GM21737 (cell line): ENCODE data around the gene THRB.
"Not testable (repeated sequence)": the region's sequence is repeated elsewhere in the genome, so short reads cannot be mapped to it uniquely, and the experiment has no call there.

Experiments
- ATAC-seq: cut with Tn5 transposase; IDR thresholded peaks from one replicate; pipeline ENCODE4 v1.9.1; 2021; ENCODE audit warnings: mild to moderate bottlenecking, moderate library complexity; ENCODE audit not compliant: unreplicated experiment

The THRB gene

DNA sequence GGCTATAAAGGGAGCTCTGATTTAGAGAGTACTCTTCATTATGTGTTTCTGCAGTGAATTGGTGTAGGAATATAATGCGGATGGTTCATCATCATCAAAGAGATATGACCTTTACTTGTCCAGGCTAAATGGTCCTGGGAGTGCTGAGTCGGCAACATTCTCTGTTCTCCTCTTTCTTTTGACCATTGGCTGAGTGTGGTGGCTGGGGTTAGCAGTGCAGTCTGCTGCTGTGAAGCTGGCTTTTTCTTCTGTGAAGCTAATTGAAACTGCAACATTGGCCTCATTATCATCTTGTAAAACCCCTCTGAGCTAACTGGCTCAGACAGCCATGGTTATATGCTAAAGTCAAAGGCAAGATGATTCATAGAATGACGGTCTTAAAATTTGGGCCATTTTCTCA, 83.8 kb downstream of the THRB start:
- ATAC-seq, result no peak

DNA sequence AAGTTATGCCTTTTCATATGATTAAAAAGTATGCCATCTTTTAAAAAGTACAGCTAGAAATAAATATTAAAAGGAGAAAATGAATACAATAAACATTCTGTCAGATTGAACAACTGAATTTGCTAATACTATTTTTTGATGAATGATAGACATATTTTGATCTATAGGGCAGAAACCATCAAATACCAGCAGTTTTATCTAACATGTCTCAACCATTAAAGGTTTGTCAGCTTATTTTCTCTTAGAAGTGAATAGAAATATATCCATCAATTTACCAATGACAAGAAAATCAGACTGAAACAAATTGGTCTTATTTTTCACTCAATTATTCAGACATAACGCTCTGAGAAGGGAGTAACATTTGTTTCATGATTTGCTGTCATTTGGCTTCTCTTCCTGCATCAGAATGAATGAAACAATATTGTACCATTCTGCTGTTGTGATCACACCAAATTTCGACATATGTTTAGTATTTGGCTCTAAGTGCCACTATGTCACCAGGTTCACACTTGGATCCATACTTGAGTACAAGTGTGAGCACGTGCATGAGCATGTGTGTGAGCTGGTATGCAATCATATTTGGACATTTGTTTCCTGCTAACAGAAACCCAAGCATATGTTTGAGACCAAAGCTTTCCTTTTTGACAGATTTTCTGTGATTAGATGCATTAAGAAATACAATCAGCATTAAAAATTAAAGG, 86.5 kb downstream of the THRB start:
- ATAC-seq, result no peak

DNA sequence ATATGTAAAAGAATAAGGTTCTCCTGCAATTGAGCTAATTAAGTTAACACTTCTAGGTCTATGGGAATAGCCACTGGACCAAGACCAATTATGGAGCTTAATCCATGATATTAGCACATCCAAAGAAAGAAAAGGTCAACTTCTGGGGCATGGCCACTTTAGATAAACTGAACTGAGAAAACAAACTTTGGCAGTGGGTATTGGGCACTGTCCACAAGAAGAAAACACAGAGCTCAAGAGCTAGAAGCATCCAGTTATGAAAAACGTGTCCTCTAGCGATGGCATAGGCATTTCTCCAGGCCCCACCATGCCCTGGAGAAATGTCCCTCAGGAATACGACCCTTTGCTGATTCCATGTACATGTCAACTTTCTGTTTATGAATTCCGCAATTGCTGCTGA, 87.8 kb downstream of the THRB start:
- no peak for ATAC-seq

DNA sequence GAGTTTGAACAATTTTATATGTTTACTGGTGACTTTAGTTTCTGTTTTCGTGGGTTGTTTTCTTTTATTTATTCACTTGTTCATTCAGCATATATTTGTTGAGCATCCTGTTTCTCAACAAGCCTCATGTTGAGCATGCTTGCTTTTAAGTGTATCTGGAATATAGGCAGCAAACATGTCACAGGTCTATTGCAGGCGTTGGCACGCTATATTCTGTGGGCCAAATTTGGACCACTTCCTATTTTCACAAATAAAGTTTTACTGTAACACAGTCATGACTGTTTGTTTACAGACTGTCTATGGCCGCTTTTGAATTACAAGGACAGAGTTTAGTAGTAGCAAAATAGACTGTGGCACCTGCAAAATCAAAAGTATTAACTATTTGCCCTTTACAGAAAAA, 89.6 kb downstream of the THRB start:
- ATAC-seq, result no peak

DNA sequence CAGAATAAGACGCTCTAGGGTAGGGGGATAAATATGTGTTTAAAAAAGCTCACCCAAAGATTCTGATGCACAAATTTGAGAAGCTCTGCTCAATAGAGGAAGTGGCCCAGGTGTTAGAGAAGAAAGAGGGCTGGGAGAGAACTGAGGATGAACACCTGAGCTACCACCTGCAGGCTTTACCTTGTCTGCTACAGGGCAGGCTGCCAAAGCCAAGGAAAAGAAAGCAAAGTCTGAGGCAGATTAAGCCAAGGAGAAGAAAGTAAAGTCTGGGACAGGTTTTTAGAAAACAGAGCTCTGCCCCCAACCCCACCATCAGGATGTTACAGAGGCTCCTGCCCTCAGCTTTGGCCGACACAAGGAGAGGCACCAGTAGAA, 92.9 kb downstream of the THRB start:
- no peak for ATAC-seq

DNA sequence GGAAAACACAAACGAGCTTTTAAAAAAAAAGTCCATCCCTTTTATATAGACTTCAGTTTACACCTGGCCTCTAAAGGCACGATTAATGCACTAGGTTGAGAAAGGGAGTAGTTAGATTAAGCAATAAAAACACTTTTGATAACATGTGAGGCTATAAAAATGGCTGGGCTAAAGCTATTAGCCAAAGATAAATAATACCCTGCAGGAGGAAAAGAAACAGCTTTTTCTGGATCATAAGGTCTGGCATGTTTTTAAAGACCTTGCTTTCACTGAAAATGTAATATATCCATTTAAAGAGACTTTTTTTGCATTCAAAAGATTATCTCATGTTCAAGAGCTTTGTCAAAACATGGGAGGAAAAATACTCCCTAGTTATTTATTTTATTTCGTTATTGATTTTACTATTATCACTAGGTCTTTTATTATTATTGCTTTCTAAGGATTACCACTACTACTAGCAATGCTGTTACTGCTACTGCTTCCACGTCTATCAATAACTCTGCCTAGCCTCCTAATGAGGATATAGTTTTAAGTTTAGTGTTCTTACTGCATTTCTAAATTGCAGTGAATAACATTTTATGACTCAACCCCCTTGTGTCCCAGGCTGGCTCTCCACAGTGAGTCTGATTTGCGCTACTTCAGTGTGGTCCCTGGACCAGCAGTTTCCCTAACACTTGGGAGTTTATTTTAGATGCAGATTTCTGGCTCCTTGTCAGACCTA, 93.4 kb downstream of the THRB start:
- ATAC-seq, result no peak

DNA sequence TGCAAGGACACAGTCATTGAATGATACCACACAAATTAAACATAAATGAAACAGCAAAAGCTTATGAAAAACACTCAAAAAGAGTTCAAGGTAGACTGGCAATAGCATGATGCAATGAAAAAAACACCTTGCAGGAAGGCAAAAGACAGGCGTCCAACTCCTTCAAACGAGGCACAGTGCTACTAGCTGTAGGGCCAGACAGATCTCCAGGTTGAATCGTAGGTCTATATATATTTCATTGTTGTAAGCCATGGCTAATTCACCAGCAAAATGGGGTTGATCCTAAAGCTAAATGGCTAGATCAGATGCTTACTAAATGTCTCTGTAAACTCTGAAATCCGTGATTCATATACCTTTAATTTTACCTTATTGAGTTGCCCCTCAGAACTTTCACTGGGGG, 94.2 kb downstream of the THRB start:
- no peak for ATAC-seq

DNA sequence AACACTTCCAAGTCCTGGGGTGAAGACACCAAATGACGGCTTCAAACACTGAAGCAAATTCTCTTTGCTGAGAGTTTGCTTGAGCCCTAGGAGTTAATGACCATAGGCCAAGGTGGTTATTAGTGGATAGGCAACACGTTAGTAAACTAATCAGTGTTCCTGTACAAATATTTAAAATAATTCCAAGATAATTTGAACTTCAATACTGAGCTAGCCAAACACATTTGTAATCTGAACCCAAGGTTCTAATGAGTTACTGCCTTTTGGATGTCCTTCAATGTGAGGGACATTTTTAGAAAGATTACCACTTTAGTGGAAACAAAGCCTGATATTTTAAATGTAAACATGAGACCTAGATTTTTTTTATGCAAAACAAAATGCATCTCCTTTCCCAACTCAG, 94.6 kb downstream of the THRB start:
- no peak for ATAC-seq

DNA sequence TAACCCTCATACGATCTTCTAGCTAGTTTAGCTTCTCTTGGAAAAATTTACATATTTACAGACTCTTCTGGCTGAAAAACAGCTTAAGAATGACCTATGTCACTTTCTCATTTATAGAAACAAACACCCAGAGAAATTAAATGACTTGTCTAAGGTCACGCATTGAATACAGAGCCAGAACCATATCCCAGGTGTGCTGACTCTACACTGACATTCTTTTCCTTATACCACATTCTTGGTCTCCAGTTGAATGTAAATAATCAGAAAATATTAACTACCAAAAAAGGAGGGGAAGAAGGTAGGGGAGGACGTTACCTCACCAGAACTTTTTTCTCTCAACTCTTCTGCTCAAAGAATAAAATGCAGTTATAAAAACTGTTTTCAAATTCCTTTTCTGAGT, 95.0 kb downstream of the THRB start:
- ATAC-seq, result no peak

DNA sequence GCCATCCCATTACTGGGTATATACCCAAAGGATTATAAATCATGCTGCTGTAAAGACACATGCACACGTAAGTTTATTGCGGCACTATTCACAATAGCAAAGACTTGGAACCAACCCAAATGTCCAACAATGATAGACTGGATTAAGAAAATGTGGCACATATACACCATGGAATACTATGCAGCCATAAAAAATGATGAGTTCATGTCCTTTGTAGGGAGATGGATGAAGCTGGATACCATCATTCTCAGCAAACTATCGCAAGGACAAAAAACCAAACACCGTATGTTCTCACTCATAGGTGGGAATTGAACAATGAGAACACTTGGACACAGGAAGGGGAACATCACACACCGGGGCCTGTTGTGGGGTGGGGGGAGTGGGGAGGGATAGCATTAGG, 95.9 kb downstream of the THRB start:
- not testable (repeated sequence) for ATAC-seq

DNA sequence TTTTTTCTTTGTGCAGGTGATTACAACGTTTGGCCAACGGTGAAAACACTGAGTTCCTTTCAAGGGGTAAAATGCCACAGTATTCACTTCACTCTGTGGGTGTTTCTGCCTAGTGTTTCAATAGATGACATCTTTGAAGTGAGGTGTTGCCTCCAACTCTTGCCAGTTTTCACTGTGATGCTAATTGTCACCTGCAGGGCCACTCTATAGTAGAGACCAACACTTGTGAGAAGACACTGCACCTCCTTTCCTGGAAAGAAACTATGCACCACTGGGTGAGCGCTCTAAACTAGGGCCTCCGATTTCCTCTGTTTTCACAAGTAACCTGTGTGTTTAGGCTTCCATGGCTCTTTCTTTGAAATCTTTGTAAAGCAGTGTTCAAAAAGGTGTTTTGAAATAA, 98.3 kb downstream of the THRB start:
- no peak for ATAC-seq

DNA sequence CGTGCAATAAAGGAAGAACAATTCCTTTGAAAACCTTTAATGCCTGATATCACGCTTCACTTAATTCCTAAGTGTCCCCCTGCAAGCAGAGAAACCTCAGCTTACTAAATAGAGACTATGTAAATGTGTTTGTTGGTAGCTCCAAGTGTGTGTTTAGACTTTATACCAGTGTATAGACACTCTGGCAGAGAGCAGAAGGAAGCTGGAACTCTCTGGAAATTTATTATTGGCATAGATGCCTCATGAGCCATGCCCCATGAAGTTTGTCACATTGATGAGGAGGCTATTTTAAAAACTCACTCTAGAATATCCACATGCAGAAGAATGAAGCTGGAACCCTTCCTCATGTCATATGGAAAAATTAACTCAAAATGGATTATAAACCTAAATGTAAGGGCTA, 99.9 kb downstream of the THRB start:
- no peak for ATAC-seq

DNA sequence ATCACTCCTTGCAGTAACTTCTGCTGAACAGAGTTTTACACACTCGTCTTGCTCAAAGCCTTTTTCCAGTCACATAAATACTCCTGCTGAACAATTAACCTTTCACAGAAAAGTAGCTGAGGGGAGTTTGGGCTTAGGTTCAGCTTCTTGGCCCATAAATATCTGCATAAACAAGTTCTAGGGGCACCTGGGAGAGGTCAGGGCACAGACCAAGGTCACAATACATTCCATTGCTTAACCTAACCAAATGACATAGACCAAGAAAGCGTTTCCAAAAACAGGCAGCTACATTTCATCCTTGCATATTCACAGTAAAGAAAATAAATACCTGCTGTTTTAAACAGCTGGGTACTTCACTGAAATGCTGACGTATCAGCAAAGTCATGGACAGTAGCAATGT, 101.3 kb downstream of the THRB start:
- ATAC-seq, result no peak

DNA sequence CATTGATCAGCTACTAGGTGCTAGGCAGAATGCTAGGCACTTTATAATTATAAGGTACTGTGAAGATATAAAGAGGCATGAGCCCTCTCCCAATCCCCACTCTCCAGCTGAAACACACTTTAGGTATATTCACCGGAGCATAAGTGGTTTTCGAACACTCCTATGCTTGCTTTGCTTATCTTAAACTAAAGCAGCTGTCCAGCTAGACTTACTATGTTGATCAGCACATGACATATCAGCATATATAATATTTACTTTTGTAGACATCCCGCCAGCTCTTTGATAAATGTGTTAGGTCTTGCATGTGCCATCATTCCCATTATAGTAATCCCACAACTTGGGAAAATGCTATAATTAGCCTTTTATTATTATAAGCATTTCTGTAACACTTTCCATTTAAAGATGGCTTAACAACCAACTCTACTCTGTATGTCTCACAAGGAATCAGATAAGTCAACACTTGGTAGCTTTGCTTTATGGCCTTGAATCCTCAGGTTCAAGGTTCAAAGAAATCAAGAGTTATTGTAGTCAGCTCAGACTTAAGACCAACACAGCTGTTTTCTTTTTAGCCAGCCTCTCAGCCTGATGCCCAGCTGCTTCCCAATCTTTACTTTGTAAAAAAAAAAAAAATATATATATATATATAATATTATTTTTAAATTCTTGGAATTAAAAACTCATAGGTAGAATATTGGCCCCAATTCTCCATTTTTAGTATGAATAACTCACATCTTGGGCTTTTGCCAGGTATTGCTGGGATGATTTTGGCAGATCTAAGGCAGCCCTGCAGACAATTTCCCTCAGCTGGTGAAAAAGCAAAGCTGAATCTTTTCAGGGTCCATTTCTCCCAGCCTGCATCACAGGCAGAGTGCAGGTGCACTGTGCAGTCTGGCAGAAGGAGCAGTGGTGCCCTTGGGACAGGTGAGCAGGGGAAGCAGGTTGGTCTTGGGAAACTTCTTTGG, 104.2 kb downstream of the THRB start:
- no peak for ATAC-seq

DNA sequence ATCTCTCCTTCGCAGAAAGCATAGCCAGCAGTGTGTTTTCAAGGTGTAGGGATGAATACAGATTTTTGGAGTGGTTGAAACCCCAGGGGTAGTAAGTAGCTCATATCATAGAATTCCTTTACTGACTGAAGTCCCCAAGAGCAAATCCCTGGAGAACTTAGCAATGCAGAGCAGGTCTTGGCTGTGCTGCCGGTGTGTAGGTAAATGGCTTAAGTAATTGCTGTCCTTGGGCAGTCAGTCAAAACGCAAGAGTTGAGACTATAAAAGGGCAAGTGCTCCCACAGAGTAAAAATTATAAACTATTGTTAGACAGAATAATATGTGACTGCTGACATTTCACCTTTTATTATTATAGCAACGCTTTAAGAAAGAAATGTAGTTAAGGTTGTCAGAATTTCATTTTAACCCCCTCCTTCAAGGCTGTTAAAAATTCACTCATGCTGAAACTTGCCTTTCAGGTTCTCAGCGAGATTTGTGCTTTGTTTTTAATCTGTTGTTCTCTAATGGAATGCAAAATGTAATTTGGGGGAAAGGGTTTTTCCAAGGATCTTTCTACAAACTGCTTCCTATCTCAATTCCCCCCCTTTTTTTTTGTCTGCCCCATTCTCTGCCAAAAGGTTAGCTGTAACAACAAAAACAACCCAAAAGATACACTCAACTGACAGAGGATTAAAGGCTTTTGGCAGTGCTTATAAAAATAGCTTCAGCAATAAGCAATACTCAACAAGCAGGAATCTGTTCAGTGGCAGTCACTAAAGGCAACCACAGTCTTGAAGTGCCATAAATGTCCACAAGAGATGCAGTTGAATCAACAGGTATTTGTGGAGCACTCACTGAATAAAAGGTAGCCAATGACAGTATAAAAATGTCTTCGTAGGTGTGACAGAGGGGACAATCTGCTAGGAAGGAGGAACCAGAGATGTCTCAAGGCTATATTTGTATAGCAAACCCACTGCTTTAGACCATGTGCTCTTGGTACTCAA, 105.3 kb downstream of the THRB start:
- ATAC-seq, result no peak

DNA sequence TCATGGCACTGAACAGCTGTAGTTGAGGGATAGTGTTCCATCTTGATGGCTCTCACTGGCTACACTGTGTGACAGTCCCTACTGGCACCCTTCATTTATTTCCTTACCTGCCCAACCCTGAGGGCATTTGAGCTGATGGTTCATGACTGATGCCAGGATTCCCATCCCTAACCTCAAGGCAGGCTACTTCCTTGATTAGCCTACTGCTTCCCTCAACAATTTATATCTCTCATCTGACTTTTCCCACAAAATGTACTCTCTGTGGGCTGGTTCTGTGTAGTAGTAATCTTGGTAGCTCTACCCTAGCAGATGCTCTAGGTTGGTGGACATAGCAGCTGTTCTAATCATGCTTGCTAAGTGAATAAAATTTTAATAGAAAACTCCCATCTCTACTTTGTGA, 106.0 kb downstream of the THRB start:
- ATAC-seq, result no peak

DNA sequence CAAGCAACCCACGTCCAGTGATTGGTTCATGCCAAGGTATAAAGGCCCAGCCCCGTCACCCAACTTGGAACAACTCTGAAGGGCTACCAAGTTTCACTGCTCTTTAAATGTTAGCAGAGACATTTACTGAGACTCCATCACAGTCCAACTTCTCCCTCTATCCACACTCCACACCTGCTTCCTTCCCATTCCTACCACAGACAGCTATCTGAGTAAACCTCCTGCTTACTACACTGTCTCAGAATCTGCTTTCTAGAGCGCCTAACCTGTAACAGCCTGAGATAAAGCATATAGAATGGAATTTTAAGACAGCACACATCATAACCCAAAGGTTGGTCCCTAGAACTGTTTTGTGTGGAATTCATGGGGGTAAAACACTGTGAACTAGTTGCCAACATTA, 106.5 kb downstream of the THRB start:
- no peak for ATAC-seq

DNA sequence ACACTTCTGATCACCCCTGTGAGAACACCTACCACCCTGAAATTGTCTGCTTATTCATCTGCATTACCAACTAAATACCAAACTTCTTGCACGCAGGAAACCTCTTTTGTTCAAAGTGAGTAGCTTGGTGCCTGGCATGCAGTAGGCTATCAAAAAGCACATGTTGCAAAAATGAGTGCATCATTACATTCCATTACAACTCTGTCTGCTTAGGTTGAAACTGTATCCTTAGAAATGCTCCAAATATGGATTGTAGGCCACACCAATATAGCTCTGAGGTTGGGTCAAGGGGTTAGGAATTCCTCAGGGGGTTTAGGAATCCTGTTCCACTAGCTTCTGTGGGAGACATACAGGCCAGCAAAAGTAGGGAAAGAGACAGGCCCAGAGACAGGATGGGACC, 107.2 kb downstream of the THRB start:
- no peak for ATAC-seq

DNA sequence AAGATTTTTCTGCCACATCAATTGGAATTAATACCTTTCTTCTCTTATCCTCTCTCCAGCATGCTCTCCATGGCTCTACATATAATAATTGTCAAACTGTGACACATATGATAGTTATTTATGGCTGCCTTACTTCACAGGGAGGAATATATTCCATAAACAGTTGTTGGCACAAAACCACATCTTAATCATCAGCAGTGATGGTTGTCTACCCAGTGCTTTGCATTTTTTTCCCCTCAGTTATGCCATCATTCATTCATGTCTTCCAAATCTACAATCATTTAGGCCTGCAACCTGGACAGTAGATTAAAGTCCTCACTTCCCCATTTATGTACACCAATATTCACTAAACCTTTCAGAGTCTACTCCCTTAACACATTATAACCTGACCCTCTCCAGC, 107.7 kb downstream of the THRB start:
- ATAC-seq, result no peak

DNA sequence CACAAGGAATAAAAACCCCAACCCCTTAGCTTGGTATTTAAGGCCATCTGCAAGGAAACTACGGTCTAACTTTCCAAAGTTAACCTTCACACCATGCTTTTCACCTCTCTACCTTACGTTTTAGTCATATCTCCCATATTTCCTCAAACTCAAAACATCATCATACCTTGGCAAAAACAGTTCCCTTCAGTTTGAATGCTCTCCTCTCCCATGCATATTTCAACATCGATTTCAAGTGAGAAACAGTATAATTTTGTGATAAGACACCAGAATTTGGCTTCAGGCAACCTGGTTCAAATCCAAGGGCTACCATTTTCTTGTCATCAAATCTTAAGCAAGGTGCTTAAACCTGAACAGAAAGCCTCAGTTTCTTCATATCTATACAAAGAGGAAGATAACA, 108.2 kb downstream of the THRB start:
- ATAC-seq, result no peak
